ENCODE data around the gene CYP2C9. TPM values are rescaled to one million over a fixed set of nuclear protein-coding genes. Genes with fewer than 3 reads are reported as not detected.

The CYP2C9 gene
- total and polyA plus RNA-seq, 10 donors: not detected

GRCh38 chr10:95034401-95034800 is 95.9 kb downstream of the CYP2C9 start:
- no peaks in the 10 kb centered on the region for H3K36me3 ChIP-seq
- H3K4me1 ChIP-seq: no peaks in the 10 kb centered on the region
- 89 to 96% (median 93%) methylated on average over 4 of the region's 4 CpGs for WGBS, 5 donors
- TF ChIP-seq CTCF (IDR thresholded peaks at IDR 0.05 in 8 of 11, conservative IDR thresholded peaks at IDR 0.05 in 3 of 11): no peak
- no peak for TF ChIP-seq POLR2AphosphoS5 (IDR thresholded peaks at IDR 0.05)
- no peak for TF ChIP-seq POLR2A (IDR thresholded peaks at IDR 0.05)
- no peaks in the 10 kb centered on the region for H3K9me3 ChIP-seq
- DNase-seq: no peak
- no peak overlapping the region for H3K4me3 ChIP-seq
- intact Hi-C loops (cut with DNase I; ENCODE audit: low total_unique reads): no loop called here
- H3K27me3 ChIP-seq (replicated peaks in 1 of 7): no peaks in the 10 kb centered on the region
- no peak overlapping the region for H3K27ac ChIP-seq

- intact Hi-C loops (cut with DNase I; ENCODE audit: low total_unique reads): no loop called here
- no peak for DNase-seq
- WGBS, 5 donors: 41 to 58% (median 52%) methylated on average over 4 of the region's 4 CpGs
Observed at GRCh38 chr10:95035332-95036295, 97.2 kb downstream of the CYP2C9 start.

GRCh38 chr10:95039281-95039680 is 100.8 kb downstream of the CYP2C9 start:
- H3K4me1 ChIP-seq: no peaks in the 10 kb centered on the region
- no peak for DNase-seq
- intact Hi-C loops (cut with DNase I; ENCODE audit: low total_unique reads): no loop called here
- 79 to 89% (median 81%) methylated on average over 2 of the region's 2 CpGs for WGBS, 5 donors
- no peaks in the 10 kb centered on the region for H3K27me3 ChIP-seq (replicated peaks in 1 of 7)
- no peaks in the 10 kb centered on the region for H3K36me3 ChIP-seq
- H3K4me3 ChIP-seq: no peak overlapping the region
- H3K9me3 ChIP-seq: no peaks in the 10 kb centered on the region
- H3K27ac ChIP-seq: no peak overlapping the region
- TF ChIP-seq POLR2AphosphoS5 (IDR thresholded peaks at IDR 0.05): no peak
- no peak for TF ChIP-seq POLR2A (IDR thresholded peaks at IDR 0.05)
- TF ChIP-seq CTCF (IDR thresholded peaks at IDR 0.05 in 8 of 11, conservative IDR thresholded peaks at IDR 0.05 in 3 of 11): no peak

More at GRCh38 chr10:95035332-95036295, 97.2 kb downstream of the CYP2C9 start:
- H3K27ac ChIP-seq: no peak overlapping the region
- no peaks in the 10 kb centered on the region for H3K9me3 ChIP-seq
- TF ChIP-seq CTCF (IDR thresholded peaks at IDR 0.05 in 8 of 11, conservative IDR thresholded peaks at IDR 0.05 in 3 of 11) (no peak), POLR2AphosphoS5 (IDR thresholded peaks at IDR 0.05) (no peak), POLR2A (IDR thresholded peaks at IDR 0.05) (no peak)
- H3K27me3 ChIP-seq (replicated peaks in 1 of 7): no peaks in the 10 kb centered on the region
- H3K36me3 ChIP-seq: no peaks in the 10 kb centered on the region
- H3K4me3 ChIP-seq: no peak overlapping the region
- no peaks in the 10 kb centered on the region for H3K4me1 ChIP-seq

Small RNA genes within 50 kb of the gene (small RNA-seq; reads per million reads assigned to genes)
- gene CYP2C60P: 0 reads per million in 4 donors

Other genes starting within 250 kb of the CYP2C9 start
- gene CYP2C19, start 176.0 kb upstream of the CYP2C9 start, total RNA-seq: not detected
- gene CYP2C19, start 176.0 kb upstream of the CYP2C9 start, polyA plus RNA-seq: not detected
- gene CYP2C8, start 130.8 kb downstream of the CYP2C9 start, total RNA-seq: 1 to 10 TPM in 2 of 7 donors, under 1 TPM in 4, not detected in 1; 0.60 to 1.2 (median 0.90) TPM
- 1 to 10 TPM; 1.0 to 1.6 (median 1.5) TPM for gene CYP2C8, start 130.8 kb downstream of the CYP2C9 start, polyA plus RNA-seq